Measurements from ENCODE around the gene SMARCE1. TPM values are rescaled to one million over a fixed set of nuclear protein-coding genes. Genes with fewer than 3 reads are reported as not detected.

Gene SMARCE1
- total and polyA plus RNA-seq, 9 of the 15 experiments (the other 6 are each of a cell fraction or from before 2014, with no cell fraction given) = 64.1 to 142 (median 114) TPM

DNA sequence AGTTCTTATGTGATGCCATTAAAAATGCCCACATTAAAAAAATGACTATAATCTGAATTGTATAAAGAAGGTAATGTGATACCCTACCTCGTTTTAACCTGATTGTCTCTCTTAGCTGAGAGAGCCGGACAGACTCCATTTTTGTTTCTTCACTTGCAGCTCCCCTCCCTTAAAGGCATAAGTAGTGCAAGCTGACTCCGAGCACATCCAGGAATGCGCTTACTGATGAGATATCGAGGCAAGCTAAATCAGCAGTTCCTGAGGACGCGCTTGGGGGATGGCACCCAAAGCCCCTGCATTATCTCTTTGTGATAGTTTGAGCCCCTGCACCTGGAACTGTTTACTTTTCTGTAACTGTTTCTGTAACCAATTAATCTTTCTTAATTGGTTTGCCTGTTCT lies 49.7 kb upstream of the SMARCE1 start (continued):
- TF ChIP-seq, protein P1, sequence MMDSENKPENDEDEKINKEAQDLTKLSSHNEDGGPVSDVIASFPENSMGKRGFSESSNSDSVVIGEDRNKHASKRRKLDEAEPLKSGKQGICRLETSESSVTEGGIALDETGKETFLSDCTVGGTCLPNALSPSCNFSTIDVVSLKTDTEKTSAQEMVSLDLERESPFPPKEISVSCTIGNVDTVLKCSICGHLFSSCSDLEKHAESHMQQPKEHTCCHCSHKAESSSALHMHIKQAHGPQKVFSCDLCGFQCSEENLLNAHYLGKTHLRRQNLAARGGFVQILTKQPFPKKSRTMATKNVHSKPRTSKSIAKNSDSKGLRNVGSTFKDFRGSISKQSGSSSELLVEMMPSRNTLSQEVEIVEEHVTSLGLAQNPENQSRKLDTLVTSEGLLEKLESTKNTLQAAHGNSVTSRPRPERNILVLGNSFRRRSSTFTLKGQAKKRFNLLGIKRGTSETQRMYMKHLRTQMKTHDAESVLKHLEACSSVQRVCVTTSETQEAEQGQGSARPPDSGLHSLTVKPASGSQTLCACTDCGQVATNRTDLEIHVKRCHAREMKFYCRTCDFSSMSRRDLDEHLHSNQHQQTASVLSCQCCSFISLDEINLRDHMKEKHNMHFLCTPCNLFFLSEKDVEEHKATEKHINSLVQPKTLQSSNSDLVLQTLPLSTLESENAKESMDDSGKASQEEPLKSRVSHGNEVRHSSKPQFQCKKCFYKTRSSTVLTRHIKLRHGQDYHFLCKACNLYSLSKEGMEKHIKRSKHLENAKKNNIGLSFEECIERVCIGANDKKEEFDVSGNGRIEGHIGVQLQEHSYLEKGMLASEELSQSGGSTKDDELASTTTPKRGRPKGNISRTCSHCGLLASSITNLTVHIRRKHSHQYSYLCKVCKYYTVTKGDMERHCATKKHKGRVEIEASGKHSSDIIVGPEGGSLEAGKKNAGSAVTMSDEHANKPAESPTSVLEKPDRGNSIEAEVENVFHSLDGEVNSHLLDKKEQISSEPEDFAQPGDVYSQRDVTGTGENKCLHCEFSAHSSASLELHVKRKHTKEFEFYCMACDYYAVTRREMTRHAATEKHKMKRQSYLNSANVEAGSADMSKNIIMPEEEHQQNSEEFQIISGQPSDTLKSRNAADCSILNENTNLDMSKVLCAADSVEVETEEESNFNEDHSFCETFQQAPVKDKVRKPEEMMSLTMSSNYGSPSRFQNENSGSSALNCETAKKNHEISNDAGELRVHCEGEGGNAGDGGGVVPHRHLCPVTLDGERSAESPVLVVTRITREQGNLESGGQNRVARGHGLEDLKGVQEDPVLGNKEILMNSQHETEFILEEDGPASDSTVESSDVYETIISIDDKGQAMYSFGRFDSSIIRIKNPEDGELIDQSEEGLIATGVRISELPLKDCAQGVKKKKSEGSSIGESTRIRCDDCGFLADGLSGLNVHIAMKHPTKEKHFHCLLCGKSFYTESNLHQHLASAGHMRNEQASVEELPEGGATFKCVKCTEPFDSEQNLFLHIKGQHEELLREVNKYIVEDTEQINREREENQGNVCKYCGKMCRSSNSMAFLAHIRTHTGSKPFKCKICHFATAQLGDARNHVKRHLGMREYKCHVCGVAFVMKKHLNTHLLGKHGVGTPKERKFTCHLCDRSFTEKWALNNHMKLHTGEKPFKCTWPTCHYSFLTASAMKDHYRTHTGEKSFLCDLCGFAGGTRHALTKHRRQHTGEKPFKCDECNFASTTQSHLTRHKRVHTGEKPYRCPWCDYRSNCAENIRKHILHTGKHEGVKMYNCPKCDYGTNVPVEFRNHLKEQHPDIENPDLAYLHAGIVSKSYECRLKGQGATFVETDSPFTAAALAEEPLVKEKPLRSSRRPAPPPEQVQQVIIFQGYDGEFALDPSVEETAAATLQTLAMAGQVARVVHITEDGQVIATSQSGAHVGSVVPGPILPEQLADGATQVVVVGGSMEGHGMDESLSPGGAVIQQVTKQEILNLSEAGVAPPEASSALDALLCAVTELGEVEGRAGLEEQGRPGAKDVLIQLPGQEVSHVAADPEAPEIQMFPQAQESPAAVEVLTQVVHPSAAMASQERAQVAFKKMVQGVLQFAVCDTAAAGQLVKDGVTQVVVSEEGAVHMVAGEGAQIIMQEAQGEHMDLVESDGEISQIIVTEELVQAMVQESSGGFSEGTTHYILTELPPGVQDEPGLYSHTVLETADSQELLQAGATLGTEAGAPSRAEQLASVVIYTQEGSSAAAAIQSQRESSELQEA (IDR thresholded peaks at IDR 0.05; ENCODE audit: low read depth) = no peak
- TF ChIP-seq HCFC1 (IDR thresholded peaks at IDR 0.05; ENCODE audit: low read depth, low read length) = no peak
- TF ChIP-seq MAFK (IDR thresholded peaks at IDR 0.05; ENCODE audit: low read length) = no peak
